Dedifferentiated amniotic fluid mesenchymal stem cell (primary cell): ENCODE measurements around the gene DHRSX.
"Not testable (repeated sequence)": the region's sequence is repeated elsewhere in the genome, so short reads cannot be mapped to it uniquely, and the experiment has no call there.

Experiments
- DNase-seq: peaks from one replicate; pipeline ENCODE4 v3.0.0-alpha.2; 2016; ENCODE audit errors: extremely low spot score

Gene DHRSX

DNA sequence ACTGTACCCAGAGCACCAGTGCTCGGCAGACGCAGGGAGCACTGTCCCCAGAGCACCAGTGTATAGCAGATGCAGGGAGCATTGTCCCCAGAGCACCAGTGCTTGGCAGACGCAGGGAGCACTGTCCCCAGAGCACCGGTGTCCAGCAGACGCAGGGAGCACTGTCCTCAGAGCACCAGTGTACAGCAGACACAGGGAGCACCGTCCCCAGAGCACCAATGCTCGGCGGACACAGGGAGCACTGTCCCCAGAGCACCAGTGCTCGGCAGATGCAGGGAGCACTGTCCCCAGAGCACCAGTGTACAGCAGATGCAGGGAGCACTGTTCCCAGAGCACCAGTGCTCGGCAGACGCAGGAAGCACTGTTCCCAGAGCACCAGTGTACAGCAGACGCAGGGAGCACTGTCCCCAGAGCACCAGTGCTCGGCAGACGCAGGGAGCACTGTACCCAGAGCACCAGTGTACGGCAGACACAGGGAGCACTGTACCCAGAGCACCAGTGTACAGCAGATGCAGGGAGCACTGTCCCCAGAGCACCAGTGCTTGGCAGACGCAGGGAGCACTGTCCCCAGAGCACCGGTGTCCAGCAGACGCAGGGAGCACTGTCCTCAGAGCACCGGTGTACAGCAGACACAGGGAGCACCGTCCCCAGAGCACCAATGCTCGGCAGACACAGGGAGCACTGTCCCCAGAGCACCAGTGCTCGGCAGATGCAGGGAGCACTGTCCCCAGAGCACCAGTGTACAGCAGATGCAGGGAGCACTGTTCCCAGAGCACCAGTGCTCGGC is 234.9 kb downstream of the DHRSX start:
- not testable (repeated sequence) for DNase-seq

DNA sequence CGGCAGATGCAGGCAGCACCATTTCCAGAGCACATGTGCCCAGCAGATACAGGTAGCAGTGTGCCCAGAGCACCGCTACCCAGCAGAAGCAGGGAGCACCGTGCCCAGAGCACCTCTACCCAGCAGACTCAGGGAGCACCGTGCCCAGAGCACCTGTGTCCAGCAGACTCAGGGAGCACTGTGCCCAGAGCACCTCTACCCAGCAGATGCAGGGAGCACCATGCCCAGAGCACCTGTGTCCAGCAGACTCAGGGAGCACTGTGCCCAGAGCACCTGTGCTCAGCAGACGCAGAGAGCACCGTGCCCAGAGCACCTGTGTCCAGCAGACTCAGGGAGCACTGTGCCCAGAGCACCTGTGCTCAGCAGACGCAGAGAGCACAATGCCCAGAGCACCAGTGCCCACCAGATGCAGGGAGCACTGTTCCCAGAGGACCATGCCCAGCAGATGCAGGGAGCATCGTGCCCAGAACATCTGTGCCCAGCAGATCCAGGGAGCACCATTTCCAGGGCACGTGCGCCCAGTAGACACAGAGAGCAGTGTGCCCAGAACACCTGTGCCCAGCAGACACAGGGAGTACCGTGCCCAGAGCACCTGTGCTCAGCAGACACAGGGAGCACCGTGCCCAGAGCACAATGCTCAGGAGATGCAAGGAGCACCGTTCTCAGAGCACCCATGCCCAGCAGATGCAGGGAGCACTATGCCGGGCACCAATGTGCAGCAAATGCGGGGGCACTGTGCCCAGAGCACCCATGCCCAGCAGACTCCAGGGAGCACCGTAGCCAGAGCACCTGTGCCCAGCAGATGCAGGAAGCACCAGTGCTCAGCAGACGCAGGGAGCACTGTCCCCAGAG is 236.4 kb downstream of the DHRSX start:
- DNase-seq = no peak

- no peak for DNase-seq
These were observed 237.6 kb downstream of the DHRSX start for GRCh38 chrX:2263203-2263602.

GRCh38 chrX:2262668-2263055 is 238.1 kb downstream of the DHRSX start:
- no peak for DNase-seq

DNA sequence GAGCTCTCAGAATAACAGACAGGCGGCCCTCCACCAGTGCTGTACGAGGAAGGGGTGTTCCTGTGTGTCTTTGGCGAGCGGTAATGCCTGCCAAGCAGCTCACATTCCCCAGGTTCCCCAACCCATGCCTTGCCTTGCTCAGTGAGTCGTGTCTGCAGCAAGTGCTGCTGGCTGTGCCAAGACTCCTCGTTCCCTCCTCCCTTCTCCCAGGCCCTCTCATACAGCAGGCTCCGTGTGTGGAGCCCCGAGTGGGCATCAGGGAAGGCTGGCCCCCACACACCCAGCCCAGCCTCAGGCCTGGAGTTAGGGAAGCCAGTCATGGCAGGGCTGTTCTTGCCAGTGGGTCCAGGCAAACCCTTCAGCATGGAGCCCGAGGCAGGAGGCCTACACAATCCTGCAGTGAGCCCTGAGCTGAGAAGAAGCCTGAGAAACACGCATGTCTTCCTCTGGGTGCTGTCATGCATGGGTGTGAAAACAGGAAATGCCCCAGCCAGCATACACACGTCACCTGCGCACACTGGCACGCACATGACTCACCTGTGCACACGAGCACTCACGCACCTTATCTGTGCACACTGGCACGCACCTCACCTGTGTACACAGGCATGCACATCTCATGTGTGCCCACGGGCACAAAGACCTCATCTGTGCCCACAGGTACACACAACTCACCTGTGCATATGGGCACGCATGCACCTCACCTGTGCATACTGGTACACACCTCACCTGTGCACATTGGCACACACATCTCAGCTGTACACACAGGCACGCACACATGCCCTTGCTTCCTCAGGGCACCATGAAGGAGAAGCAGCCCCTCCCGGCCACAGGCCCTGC is 238.7 kb downstream of the DHRSX start:
- no peak for DNase-seq

- no peak for DNase-seq
These were observed 248.3 kb downstream of the DHRSX start for GRCh38 chrX:2252331-2253065.

DNA sequence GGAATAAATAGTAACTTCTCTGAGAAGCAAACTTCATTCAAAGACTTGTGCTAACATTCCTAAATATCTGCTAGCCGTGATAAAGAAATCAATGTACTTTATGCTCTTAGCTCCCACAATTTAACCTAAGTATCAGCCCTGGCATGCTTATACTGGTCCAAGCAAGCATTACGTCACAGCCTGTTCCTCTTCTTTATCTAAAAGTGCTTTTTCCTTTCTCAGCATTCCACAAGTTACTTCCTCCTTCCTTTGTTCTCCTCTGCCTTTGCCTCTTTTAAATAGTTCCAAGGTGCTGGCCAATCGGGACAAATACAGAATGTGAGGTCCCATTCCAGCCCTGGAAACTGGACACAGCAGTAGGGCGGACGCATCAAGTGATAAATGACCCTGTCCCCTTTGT is 249.6 kb downstream of the DHRSX start:
- no peak for DNase-seq

DNA sequence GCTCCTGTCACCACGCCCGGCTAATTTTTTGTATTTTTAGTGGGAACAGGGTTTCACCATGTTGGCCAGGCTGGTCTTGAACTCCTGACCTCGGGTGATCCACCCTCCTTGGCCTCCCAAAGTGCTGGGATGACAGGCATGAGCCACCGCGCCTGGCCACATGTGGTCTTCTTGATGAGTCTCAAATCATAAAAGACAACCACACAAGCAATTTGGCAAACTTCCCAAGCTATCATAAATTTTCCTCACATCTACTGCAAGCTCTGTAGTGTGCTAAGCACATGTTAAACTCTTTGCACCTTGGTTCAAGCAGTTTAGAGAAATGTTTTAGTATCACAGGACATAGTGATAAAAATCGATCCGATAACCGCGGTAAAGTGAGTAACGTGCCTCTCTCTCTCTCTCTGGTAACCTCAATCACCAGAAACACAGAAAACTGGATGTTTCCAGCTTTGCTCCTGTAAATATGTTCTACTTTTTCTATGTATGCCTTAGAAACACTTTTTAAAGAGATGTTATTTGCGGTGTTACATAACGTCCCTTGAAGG is 256.8 kb downstream of the DHRSX start:
- DNase-seq = no peak

- DNase-seq = no peak
These were observed 257.8 kb downstream of the DHRSX start for GRCh38 chrX:2242980-2243379.

GRCh38 chrX:2242326-2242725 is 258.4 kb downstream of the DHRSX start:
- DNase-seq = no peak

GRCh38 chrX:2241496-2241895 is 259.3 kb downstream of the DHRSX start:
- DNase-seq = not testable (repeated sequence)

DNA sequence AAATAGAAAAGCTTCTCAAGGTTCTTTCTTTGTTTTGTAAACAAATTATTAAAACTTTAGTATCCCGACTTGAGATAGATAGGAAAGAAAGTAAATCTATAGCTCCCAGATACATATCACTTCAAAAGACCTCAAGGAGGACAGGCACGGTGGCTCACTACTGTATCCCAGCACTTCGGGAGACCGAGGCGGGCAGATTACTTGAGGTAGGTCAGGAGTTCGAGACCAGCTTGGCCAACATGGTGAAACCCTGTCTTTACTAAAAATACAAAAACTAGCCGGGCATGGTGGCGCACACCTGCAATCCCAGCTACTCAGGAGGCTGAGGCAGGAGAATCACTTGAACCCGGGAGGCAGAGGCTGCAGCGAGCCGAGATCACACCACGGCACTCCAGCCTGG is 260.0 kb downstream of the DHRSX start:
- not testable (repeated sequence) for DNase-seq

DNA sequence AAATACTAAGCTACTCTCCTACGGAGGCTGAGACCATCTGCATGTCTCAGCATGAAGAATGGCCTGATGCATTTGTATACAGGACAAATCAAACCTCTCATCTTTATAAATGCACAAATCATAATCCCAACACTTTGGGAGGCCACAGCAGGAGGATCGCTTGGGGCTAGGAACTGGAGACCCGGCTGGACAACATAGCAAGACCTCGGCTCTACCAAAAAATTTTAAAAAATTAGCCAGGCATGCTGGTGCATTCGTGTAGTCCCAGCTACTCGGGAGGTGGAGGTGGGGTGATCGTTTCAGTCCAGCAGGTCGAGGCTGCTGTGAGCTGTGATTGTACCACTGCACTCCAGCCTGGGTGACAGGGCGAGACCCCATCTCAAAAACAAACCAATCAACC is 262.8 kb downstream of the DHRSX start:
- DNase-seq = no peak

DNA sequence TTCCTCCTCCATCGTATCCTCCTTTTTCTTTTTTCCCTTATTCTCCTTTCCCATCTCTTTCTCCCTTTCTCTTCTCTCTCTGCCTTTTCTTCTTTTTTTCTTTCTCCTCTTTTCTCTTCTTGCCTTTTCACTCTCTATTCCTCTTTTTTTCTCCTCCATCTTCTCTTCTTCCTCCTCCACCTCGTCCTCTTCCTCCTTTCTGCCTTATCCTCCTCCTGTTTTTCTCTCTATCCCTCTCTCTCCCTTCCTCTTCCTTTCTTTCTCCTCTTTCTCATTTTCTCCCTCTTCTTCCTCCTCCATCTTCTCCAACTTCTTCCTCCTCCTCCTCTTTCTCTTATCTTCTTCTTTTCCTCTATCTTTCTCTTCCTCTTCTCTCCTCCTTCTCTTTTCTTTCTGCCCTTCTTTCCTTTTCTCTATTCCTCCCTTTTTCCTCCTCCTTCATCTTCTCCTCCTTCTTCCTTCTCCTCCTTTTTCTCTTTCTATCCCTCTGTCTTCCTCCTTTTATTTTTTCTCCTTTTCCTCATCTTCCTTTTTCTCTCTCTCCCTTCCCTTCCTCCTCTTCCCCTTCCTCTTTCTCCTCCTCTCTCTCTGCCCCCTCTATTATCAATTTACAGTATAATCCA is 269.1 kb downstream of the DHRSX start:
- DNase-seq = no peak

DNA sequence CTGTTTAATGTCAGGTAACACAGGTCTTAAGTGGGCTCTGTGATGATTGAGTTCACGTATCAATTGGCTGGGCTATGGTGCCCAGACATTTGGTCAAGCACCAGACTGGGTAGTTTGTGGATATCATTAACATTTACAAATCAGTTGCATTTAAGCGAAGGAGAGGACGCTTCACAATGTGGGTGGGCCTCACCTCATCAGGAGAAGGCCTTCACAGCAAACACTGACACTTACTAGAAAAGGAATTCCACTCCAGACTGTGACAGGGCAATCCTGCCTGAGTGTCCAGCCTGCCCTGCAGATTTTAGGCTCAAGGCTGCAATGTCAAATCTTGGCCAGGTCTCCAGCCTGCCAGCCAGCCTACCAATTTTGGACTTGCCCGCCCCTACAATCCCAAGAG is 270.3 kb downstream of the DHRSX start:
- DNase-seq = no peak

DNA sequence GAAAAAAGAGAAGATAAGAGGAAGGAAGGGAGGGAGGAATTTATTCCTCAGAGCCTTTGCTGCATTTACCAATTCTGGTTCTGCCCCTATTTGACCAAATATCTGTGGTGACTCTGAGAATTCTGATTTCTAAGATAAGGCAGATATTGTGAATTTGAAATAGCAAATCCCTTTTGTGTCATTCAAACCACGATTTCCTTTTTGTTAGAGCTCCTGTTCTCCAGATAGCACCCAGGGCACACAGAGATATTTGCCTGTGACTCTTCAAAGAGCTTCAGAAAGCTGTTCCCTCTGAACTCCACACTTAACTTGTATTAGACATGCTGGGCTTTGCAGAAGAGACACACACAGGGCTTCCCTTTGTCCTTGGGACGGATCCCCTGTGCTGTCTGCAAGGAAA is 272.2 kb downstream of the DHRSX start:
- DNase-seq = no peak

- DNase-seq = no peak
These were observed 273.7 kb downstream of the DHRSX start for GRCh38 chrX:2226906-2227656.

- DNase-seq = no peak
These were observed 274.6 kb downstream of the DHRSX start for GRCh38 chrX:2226182-2226581.

DNA sequence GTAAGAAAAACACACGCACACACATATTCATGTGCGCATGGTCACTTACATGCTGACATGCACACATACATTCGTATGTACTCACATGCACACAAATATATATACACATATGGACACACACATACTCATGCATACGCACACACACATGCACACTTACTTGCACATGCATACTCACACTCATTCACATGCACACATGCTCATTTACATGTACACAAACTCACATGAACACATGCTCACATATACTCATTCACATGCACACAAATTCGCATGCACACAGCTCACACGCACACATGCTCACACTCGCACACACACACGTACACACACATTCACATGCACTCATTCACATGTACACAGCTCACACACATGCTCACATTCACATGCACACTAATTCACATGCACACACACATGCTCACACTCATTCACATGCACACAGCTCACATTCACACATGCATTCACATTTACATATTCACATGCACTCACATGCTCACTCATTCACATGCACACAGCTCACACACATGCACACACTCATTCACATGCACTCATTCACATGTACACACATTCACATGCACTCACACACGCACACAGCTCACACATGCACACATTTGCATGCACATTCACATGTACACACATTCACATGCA is 276.1 kb downstream of the DHRSX start:
- DNase-seq = no peak

GRCh38 chrX:2224161-2224560 is 276.6 kb downstream of the DHRSX start:
- DNase-seq = no peak
